Subcutaneous abdominal adipose tissue (tissue), 5 donors: ENCODE results near the gene CPZ.

Experiments used
- H3K27ac ChIP-seq: one replicate; pipeline ENCODE4 v1.7.0; 2013; ENCODE audit warnings: low read depth, mild to moderate bottlenecking, inconsistent platforms, low read length, moderate library complexity
- H3K27me3 ChIP-seq, 5 donors: one replicate each; pipeline ENCODE4 v1.7.0; 2013; ENCODE audit warnings: low read length in 5 of 5, inconsistent platforms in 1 of 5; ENCODE audit not compliant: control insufficient read depth in 5 of 5, insufficient read depth in 4 of 5
- H3K36me3 ChIP-seq, 5 donors: one replicate each; pipeline ENCODE4 v1.7.0; 2013; ENCODE audit warnings: low read length in 5 of 5; ENCODE audit not compliant: control insufficient read depth in 5 of 5, insufficient read depth in 5 of 5
- H3K4me1 ChIP-seq, 5 donors: one replicate each; pipeline ENCODE4 v1.7.0; 2013; ENCODE audit warnings: low read length in 5 of 5, mild to moderate bottlenecking in 3 of 5, moderate library complexity in 1 of 5; ENCODE audit not compliant: control insufficient read depth in 5 of 5, insufficient read depth in 5 of 5
- H3K4me3 ChIP-seq, 5 donors: one replicate each; pipeline ENCODE4 v1.7.0; 2013; ENCODE audit warnings: low read length in 5 of 5, low read depth in 1 of 5
- H3K9ac ChIP-seq, 5 donors: one replicate each; pipeline ENCODE4 v1.7.0; 2013; ENCODE audit warnings: low read length in 5 of 5, mild to moderate bottlenecking in 4 of 5, moderate library complexity in 3 of 5
- H3K9me3 ChIP-seq, 5 donors: one replicate each; pipeline ENCODE4 v1.7.0; 2013; ENCODE audit warnings: low read length in 5 of 5; ENCODE audit not compliant: control insufficient read depth in 5 of 5
- donor health status: healthy.
- donor health status: healthy.
- donor health status: healthy.
- donor health status: healthy.
- donor health status: healthy.

The CPZ gene

DNA sequence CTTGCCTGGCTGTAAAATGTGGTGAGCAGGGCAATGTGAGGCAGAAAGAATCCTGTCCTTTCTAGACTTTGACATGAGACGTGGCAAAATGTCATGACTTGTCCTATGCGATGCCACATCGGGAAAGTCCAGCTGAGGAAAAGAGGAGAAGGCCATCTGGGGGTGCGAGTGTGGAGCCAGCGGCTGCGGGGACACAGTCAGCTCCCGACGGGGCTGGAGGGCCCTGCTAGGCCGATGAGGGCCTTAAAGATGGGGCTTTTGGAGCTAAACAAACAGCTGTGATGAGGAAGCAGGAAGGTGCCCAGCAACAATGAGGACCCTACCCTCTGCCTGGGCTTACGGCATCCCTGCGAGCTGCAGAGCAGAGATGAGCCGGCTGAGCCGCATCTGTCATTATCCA, 7.7 kb downstream of the CPZ start:
- H3K9me3 ChIP-seq, result no peaks in the 10 kb centered on the region
- no peaks in the 10 kb centered on the region for H3K36me3 ChIP-seq
- no peak overlapping the region for H3K4me3 ChIP-seq
- no peak overlapping the region for H3K27ac ChIP-seq
- peaks cover 0 to 4% (median 0%) of the 10 kb centered on the region in 5 donors for H3K4me1 ChIP-seq
- peaks cover 0 to 11% (median 8%) of the 10 kb centered on the region in 5 donors for H3K27me3 ChIP-seq
- H3K9ac ChIP-seq, result no peak overlapping the region

DNA sequence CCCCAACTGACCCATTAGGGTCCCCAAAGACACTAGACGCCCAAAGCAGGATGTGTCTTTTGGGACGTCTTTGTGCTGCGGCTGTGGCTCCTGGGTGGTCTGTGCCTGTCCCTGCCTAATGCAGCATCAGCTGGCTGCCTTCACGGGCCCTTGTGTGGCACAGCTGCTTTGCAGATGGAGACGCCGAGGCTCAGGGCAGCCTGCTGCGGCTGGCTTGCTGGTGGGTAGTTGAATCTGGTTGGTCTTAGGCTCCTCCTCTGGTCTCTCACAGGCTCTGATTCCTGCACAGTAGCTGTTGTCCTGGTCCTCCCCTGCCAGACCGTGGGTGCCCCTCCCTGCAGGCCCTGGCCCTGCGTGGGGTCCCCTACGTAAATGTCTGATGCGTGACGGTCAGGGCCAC, 8.1 kb downstream of the CPZ start:
- H3K9me3 ChIP-seq, result no peaks in the 10 kb centered on the region
- no peak overlapping the region for H3K9ac ChIP-seq
- H3K36me3 ChIP-seq, result no peaks in the 10 kb centered on the region
- H3K27me3 ChIP-seq, result peaks cover 0 to 11% (median 8%) of the 10 kb centered on the region in 5 donors
- no peak overlapping the region for H3K27ac ChIP-seq
- H3K4me3 ChIP-seq, result no peak overlapping the region
- H3K4me1 ChIP-seq, result no peaks in the 10 kb centered on the region

DNA sequence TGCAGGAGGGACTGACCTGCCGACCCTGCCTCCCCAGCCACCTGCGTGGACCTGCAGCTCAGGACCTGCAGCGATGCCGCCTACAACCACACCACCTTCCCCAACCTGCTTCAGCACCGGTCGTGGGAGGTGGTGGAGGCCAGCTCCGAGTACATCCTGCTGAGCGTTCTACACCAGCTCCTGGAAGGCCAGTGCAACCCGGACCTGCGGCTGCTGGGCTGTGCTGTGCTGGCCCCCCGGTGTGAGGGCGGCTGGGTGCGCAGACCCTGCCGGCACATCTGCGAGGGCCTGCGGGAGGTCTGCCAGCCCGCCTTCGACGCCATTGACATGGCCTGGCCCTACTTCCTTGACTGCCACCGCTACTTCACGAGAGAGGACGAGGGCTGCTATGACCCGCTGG, 8.5 kb downstream of the CPZ start:
- H3K36me3 ChIP-seq, result no peaks in the 10 kb centered on the region
- H3K9ac ChIP-seq, result no peak overlapping the region
- H3K4me1 ChIP-seq, result no peaks in the 10 kb centered on the region
- no peak overlapping the region for H3K27ac ChIP-seq
- no peaks in the 10 kb centered on the region for H3K9me3 ChIP-seq
- peaks cover 0 to 11% (median 8%) of the 10 kb centered on the region in 5 donors for H3K27me3 ChIP-seq
- H3K4me3 ChIP-seq, result no peak overlapping the region

DNA sequence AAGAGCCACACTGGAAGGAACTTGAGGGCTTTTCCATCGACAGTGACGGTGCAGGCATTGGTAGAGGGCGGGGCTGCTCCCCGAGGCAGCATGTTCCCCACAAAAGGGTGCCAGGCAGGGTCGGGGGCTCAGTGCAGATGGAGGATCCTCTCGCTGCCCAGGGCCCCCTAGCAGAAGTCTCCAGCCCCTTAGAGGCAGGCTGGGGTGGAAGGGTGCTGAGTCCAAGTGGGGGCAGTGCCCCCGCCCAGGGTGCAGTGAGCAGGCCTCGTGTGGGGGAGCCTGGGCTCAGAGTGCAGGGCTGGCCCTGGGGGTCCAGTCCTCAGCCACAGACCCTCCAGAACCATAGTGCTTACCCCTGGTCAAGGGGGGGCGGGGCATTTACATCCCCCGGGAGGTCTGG, 9.0 kb downstream of the CPZ start:
- Histone ChIP-seq H3K27me3 (peaks cover 0 to 14% (median 8%) of the 10 kb centered on the region in 5 donors), H3K4me1 (no peaks in the 10 kb centered on the region), H3K36me3 (no peaks in the 10 kb centered on the region), H3K9ac (no peak overlapping the region), H3K27ac (no peak overlapping the region), H3K4me3 (no peak overlapping the region), H3K9me3 (no peaks in the 10 kb centered on the region)

DNA sequence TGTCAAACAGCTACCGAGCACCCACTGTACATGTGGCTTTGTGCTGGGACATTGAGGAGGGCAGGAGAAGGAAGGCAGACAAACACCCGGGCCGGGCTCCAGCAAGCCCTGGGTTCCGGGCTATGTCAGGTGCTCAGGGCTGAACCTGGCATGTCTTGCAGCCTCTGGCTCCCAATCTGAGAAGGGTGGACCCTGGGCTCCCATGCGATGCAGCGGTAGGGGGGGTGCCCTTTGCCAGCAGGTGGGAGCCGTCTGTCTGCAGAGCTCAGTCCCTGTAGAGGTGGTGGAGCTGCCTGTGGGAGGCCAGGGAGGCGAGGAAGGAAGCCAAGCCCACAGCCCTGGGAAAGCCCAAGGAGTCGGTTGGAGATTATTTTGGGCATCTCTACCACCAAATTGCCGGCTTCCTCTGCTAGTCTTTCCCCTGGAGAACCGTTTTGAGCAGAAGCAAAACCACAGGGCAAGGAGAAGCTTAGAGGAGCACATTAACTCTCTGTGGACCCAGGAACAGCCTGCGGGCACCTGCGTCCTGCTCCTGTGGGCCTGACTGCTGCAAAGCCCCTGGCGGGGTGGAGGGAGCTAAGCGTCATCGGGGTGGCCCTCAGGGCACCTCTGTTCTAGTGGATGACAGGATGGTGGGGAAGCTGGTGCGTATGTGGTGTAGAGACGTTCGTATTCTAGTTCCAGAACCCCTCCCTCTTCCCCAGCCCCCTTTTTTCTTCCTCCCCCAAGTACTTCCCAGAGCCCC, 10.3 kb downstream of the CPZ start:
- H3K4me1 ChIP-seq, result peaks cover 0 to 5% (median 0%) of the 10 kb centered on the region in 5 donors
- H3K4me3 ChIP-seq, result no peak overlapping the region
- no peaks in the 10 kb centered on the region for H3K9me3 ChIP-seq
- no peak overlapping the region for H3K27ac ChIP-seq
- no peaks in the 10 kb centered on the region for H3K36me3 ChIP-seq
- H3K9ac ChIP-seq, result no peak overlapping the region
- H3K27me3 ChIP-seq, result peaks cover 0 to 15% (median 8%) of the 10 kb centered on the region in 5 donors

DNA sequence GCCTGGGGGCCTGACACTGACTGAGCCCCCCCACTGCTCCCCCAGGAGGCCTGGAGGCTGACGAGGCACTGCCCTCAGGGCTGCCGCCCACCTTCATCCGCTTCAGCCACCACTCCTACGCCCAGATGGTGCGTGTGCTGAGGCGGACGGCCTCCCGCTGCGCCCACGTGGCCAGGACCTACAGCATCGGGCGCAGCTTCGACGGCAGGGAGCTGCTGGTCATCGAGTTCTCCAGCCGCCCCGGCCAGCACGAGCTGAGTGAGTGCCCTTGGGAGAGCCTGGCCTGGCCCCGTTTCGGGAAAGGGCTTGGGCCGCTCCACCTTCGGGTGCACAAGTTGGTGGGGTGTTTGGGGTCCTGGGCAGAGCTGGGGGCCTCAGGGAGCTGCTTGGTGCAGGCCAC, 11.4 kb downstream of the CPZ start:
- H3K27me3 ChIP-seq, result peaks cover 0 to 15% (median 8%) of the 10 kb centered on the region in 5 donors
- no peak overlapping the region for H3K4me3 ChIP-seq
- H3K9me3 ChIP-seq, result no peaks in the 10 kb centered on the region
- no peak overlapping the region for H3K27ac ChIP-seq
- H3K4me1 ChIP-seq, result peaks cover 0 to 5% (median 0%) of the 10 kb centered on the region in 5 donors
- H3K36me3 ChIP-seq, result no peaks in the 10 kb centered on the region
- H3K9ac ChIP-seq, result no peak overlapping the region

DNA sequence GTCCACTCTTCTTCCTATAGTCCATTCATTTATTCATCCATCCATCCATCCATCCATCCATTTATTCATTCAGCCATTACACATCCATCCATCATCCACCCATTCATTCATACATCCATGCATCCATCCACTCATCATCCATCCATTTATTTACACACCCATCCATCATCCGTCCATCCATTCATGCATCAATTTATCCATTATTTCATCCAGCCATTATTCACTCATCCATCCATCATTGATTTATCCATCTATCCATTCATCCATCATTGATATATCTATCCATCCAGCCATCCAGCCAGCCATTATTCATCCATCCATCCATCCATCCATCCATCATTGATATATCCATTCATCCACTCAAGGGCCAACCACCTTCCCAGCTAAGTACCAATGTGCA, 12.7 kb downstream of the CPZ start:
- Histone ChIP-seq H3K27me3 (peaks cover 0 to 16% (median 8%) of the 10 kb centered on the region in 5 donors), H3K36me3 (no peaks in the 10 kb centered on the region), H3K4me1 (peaks cover 4 to 15% (median 11%) of the 10 kb centered on the region in 5 donors), H3K4me3 (no peak overlapping the region), H3K27ac (no peak overlapping the region), H3K9ac (no peak overlapping the region), H3K9me3 (no peaks in the 10 kb centered on the region)

DNA sequence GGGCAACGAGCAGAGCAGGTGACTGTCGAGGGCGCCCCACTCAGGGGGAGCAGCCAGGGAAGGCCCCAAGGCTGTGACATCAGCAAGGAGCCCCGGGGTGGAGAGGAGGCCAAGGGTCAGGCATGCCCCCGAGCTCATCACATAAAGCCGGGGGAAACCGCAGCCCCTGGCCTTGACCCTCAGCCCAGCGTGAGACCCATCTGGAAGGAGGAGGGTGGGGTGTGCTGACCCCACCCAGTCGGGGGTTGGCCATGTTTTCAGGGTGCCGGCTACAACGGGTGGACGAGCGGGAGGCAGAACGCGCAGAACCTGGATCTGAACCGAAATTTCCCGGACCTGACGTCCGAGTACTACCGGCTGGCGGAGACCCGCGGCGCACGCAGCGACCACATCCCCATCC, 13.9 kb downstream of the CPZ start:
- Histone ChIP-seq H3K27ac (no peak overlapping the region), H3K9ac (no peak overlapping the region), H3K4me1 (peaks cover 6 to 24% (median 23%) of the 10 kb centered on the region in 5 donors), H3K27me3 (peaks cover 0 to 11% (median 4%) of the 10 kb centered on the region in 5 donors), H3K4me3 (no peak overlapping the region), H3K36me3 (no peaks in the 10 kb centered on the region), H3K9me3 (no peaks in the 10 kb centered on the region)

DNA sequence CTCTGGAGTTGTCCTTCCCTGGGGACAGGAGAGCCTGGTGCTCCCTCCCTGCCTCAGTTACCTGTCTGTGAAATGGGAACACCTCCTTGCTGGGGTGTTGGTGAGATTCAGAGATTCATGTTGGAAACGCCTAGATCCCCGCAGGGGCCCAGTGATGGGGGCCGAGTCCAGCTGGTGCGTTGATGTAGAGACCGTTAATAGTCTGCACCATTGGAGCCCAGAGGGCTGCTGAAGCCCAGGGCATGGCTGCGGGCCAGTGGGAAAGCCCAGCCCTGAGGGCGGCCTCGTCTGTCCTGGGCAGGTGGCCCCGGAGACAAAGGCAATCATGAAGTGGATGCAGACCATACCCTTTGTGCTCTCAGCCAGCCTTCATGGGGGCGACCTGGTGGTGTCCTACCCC, 14.4 kb downstream of the CPZ start:
- no peak overlapping the region for H3K27ac ChIP-seq
- no peak overlapping the region for H3K9ac ChIP-seq
- peaks cover 0 to 11% (median 4%) of the 10 kb centered on the region in 5 donors for H3K27me3 ChIP-seq
- H3K9me3 ChIP-seq, result no peaks in the 10 kb centered on the region
- H3K4me3 ChIP-seq, result no peak overlapping the region
- H3K36me3 ChIP-seq, result no peaks in the 10 kb centered on the region
- peaks cover 6 to 28% (median 27%) of the 10 kb centered on the region in 5 donors for H3K4me1 ChIP-seq

DNA sequence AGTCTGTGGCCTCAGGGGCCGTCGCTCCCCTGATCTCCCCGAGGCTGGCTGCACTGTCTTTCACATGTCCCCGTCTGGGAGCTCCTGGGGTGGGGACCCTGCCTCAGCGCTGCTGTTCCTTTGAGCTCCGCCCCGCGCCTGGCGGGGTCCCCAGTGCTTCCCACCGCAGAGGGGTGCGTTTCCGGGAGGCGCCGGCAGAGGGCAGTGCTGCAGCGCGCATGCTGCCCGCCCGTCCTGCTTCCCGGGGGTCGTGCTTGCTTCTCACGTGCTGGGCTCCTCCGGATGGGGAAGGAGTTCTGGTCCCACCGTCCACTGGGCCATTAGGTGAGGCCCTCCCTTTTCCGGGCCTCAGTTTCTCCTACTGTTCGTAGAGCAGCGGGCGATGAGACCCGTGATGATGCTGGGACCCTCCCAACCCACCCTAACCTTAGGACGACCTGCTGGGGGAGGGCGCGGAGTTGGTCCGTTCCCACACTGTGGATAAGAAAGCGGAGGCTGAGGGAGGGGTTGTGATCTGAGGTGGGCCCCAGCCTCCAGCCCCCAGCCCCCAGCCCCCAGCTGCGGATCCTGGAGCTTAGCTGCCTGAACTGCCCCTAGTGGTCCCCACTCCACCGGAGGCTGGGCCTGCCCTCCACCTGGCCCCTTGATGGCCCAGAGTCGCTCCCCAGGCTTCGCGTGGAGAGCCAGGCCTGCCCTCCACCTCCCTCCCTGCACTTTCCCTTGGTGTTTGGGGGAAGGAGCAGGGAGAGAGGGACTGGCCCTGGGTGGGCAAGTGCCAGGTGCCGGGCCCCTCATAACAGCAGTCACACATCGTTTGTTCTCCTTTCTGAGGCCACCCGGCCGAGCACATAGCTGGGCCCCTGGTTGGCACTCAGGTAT, 15.3 kb downstream of the CPZ start:
- Histone ChIP-seq H3K4me1 (peaks cover 6 to 36% (median 29%) of the 10 kb centered on the region in 5 donors), H3K36me3 (no peaks in the 10 kb centered on the region), H3K9me3 (no peaks in the 10 kb centered on the region), H3K9ac (no peak overlapping the region), H3K27ac (no peak overlapping the region), H3K4me3 (no peak overlapping the region), H3K27me3 (peaks cover 0 to 11% (median 4%) of the 10 kb centered on the region in 5 donors)
